Sigmoid colon (tissue), 7 donors: ENCODE results near the gene DNAH11. TPM values are rescaled to one million over a fixed set of nuclear protein-coding genes. Genes with fewer than 3 reads are reported as not detected.

Experiments used
- DNase-seq: peaks from one replicate; pipeline ENCODE4 v3.0.0-alpha.2; 2019
- H3K27ac ChIP-seq, 4 donors: fragments of 200-600 bp; sonication (generic); one replicate each; pipeline ENCODE4 v1.5.1; 2016 to 2019; ENCODE audit warnings: mild to moderate bottlenecking in 1 of 4
- H3K27me3 ChIP-seq, 3 donors: fragments of 200-600 bp; sonication (generic); one replicate each; pipeline ENCODE4 v1.5.1; 2019; ENCODE audit warnings: mild to moderate bottlenecking in 1 of 3
- H3K36me3 ChIP-seq, 4 donors: fragments of 200-600 bp; sonication (generic); one replicate each; pipeline ENCODE4 v1.5.1; 2016 to 2019
- H3K4me1 ChIP-seq, 4 donors: fragments of 200-600 bp; sonication (generic); one replicate each; pipeline ENCODE4 v1.5.1; 2017 to 2019
- H3K4me3 ChIP-seq, 4 donors: fragments of 200-600 bp; sonication (generic); one replicate each; pipeline ENCODE4 v1.5.1; 2017 to 2019; ENCODE audit warnings: mild to moderate bottlenecking in 2 of 4, moderate library complexity in 1 of 4
- H3K9me3 ChIP-seq, 4 donors: fragments of 200-600 bp in 3 of 4; sonication (generic) in 3 of 4; one replicate each; pipeline versions ENCODE4 v1.5.1 to v1.6.1; 2013 to 2019
- CTCF ChIP-seq, 4 experiments: fragments of 450-650 bp in 3 of 4; fragments of 200-600 bp in 1 of 4; IDR thresholded peaks; one replicate each; pipeline ENCODE4 v1.5.1; 2016 to 2019; ENCODE audit warnings: antibody characterized with exemption in 4 of 4, mild to moderate bottlenecking in 3 of 4, moderate library complexity in 2 of 4
- EP300 ChIP-seq, 4 donors: sonication (generic); formaldehyde crosslinking; IDR thresholded peaks; one replicate each; pipeline ENCODE4 v1.6.1; 2017; ENCODE audit warnings: antibody characterized with exemption in 4 of 4
- POLR2A ChIP-seq, 2 donors: fragments of 450-650 bp; IDR thresholded peaks; one replicate each; pipeline ENCODE4 v1.6.1; 2016; ENCODE audit warnings: antibody characterized with exemption in 2 of 2, mild to moderate bottlenecking in 2 of 2, moderate library complexity in 2 of 2
- POLR2AphosphoS5 ChIP-seq, 4 donors: sonication (generic); formaldehyde crosslinking; IDR thresholded peaks; one replicate each; pipeline ENCODE4 v1.6.1; 2017; ENCODE audit warnings: antibody characterized with exemption in 4 of 4
- WGBS, 2 donors: extraction: QIAGEN DNeasy Blood & Tissue Kit; methylation state at CpG; one replicate each; pipeline ENCODE4 v1.1.7; 2013; 5-methylcytosine and 5-hydroxymethylcytosine counted together
- intact Hi-C: fragments of 100-400 bp; cut with DNase I; formaldehyde crosslinking; loops from one replicate; pipeline ENCODE4 v1.15.1; 2023
- polyA plus RNA-seq, 3 donors: library from polyadenylated mRNA; stranded (reverse); fragments of 200-250 nt; gene quantifications; one replicate each; pipeline ENCODE4 v1.2.3, GENCODE V29; 2013
- total RNA-seq, 4 donors: library from RNA; depleted of rRNA; stranded (reverse); fragments of >200 nt; gene quantifications; one replicate each; pipeline ENCODE4 v1.1.0, GENCODE V29; 2016
- donor health status: healthy with polysubstance abuse.
- donor health status: Bipolar disorder and iron deficiency.
- donor health status: healthy.

DNAH11 gene
- total and polyA plus RNA-seq, 7 donors: under 0.01 to 1.2 (median 0.13) TPM; not detected in 2

- Histone ChIP-seq H3K36me3 (no peaks in the 10 kb centered on the region), H3K9me3 (no peaks in the 10 kb centered on the region), H3K27me3 (no peaks in the 10 kb centered on the region), H3K4me1 (peaks cover 0 to 35% (median 29%) of the 10 kb centered on the region in 4 donors), H3K27ac (peak overlapping the region in 1 of 4 donors; percentile 44), H3K4me3 (no peak overlapping the region)
- no peak for DNase-seq
- 37 to 67% methylated on average over 3 of the region's 3 CpGs for WGBS, 2 donors
- intact Hi-C loops: loop anchor here (5.0 to 10.0 kb wide), 2 partner anchors 169 to 231 kb away; no protein-coding TSS in a partner anchor
- TF ChIP-seq EP300 (IDR thresholded peaks at IDR 0.05): no peak
- no peak for TF ChIP-seq POLR2A (IDR thresholded peaks at IDR 0.05)
- no peak for TF ChIP-seq CTCF (IDR thresholded peaks at IDR 0.05)
- TF ChIP-seq POLR2AphosphoS5 (IDR thresholded peaks at IDR 0.05): no peak
Measured at GRCh38 chr7:21773326-21773725, 230.5 kb downstream of the DNAH11 start.

GRCh38 chr7:21777921-21778320, 235.1 kb downstream of the DNAH11 start:
- Histone ChIP-seq H3K27ac (no peak overlapping the region), H3K4me1 (peaks cover 0 to 10% (median 6%) of the 10 kb centered on the region in 4 donors), H3K4me3 (no peak overlapping the region), H3K9me3 (no peaks in the 10 kb centered on the region), H3K27me3 (no peaks in the 10 kb centered on the region), H3K36me3 (no peaks in the 10 kb centered on the region)
- intact Hi-C loops: loop anchor here (10.0 kb wide), 1 partner anchor 227 kb away; no protein-coding TSS in a partner anchor
- TF ChIP-seq CTCF (IDR thresholded peaks at IDR 0.05) (no peak), EP300 (IDR thresholded peaks at IDR 0.05) (no peak), POLR2AphosphoS5 (IDR thresholded peaks at IDR 0.05) (no peak), POLR2A (IDR thresholded peaks at IDR 0.05) (no peak)
- WGBS, 2 donors: 78 to 91% methylated on average over 2 of the region's 2 CpGs
- DNase-seq: no peak

GRCh38 chr7:21778953-21779352, 236.1 kb downstream of the DNAH11 start:
- Histone ChIP-seq H3K4me1 (no peaks in the 10 kb centered on the region), H3K9me3 (no peaks in the 10 kb centered on the region), H3K36me3 (no peaks in the 10 kb centered on the region), H3K27me3 (no peaks in the 10 kb centered on the region), H3K27ac (no peak overlapping the region), H3K4me3 (no peak overlapping the region)
- intact Hi-C loops: loop anchor here (10.0 kb wide), 1 partner anchor 226 kb away; no protein-coding TSS in a partner anchor
- TF ChIP-seq POLR2AphosphoS5 (IDR thresholded peaks at IDR 0.05): no peak
- TF ChIP-seq CTCF (IDR thresholded peaks at IDR 0.05): no peak
- TF ChIP-seq POLR2A (IDR thresholded peaks at IDR 0.05): no peak
- TF ChIP-seq EP300 (IDR thresholded peaks at IDR 0.05): no peak
- no peak for DNase-seq
- 74 to 78% methylated on average over 9 of the region's 9 CpGs for WGBS, 2 donors

- Histone ChIP-seq H3K4me3 (no peak overlapping the region), H3K36me3 (no peaks in the 10 kb centered on the region), H3K27ac (no peak overlapping the region), H3K27me3 (no peaks in the 10 kb centered on the region), H3K9me3 (no peaks in the 10 kb centered on the region), H3K4me1 (no peaks in the 10 kb centered on the region)
- DNase-seq: no peak
- 71 to 74% methylated on average over 2 of the region's 2 CpGs for WGBS, 2 donors
- TF ChIP-seq CTCF (IDR thresholded peaks at IDR 0.05) (no peak), POLR2A (IDR thresholded peaks at IDR 0.05) (no peak), EP300 (IDR thresholded peaks at IDR 0.05) (no peak), POLR2AphosphoS5 (IDR thresholded peaks at IDR 0.05) (no peak)
- intact Hi-C loops: no loop called here
Measured at GRCh38 chr7:21782996-21783395, 240.2 kb downstream of the DNAH11 start.

GRCh38 chr7:21784989-21785388, 242.2 kb downstream of the DNAH11 start:
- intact Hi-C loops: no loop called here
- Histone ChIP-seq H3K4me1 (no peaks in the 10 kb centered on the region), H3K27me3 (no peaks in the 10 kb centered on the region), H3K9me3 (no peaks in the 10 kb centered on the region), H3K4me3 (no peak overlapping the region), H3K36me3 (no peaks in the 10 kb centered on the region), H3K27ac (no peak overlapping the region)
- WGBS, 2 donors: 72 to 86% methylated on average over 4 of the region's 4 CpGs
- DNase-seq: no peak
- TF ChIP-seq POLR2A (IDR thresholded peaks at IDR 0.05): no peak
- TF ChIP-seq EP300 (IDR thresholded peaks at IDR 0.05): no peak
- no peak for TF ChIP-seq CTCF (IDR thresholded peaks at IDR 0.05)
- no peak for TF ChIP-seq POLR2AphosphoS5 (IDR thresholded peaks at IDR 0.05)
